Pancreas (tissue), 10 donors: ENCODE results near the gene TIAM1. TPM values are rescaled to one million over a fixed set of nuclear protein-coding genes. Genes with fewer than 3 reads are reported as not detected.

Source experiments
- ATAC-seq, 4 donors: fragments of 200-7000 bp; cut with Tn5 transposase; one replicate each; pipeline versions ENCODE4 v1.8.0 to v1.9.1; 2020; ENCODE audit warnings: mild to moderate bottlenecking in 4 of 4, moderate library complexity in 4 of 4
- DNase-seq, 6 donors: peaks; one replicate each; pipeline ENCODE4 v3.0.0-alpha.2; 2020
- FAIRE-seq: peaks from 2 replicates; lab custom pipeline; 2012; peaks lifted over from hg19 to GRCh38; lab: Jason Lieb, UNC
- H3K27ac ChIP-seq, 4 donors: fragments of 200-600 bp; sonication (generic); 1 replicate in 3 of 4; 2 replicates in 1 of 4; pipeline versions ENCODE4 v1.5.0 to v1.8.0; 2020
- H3K27me3 ChIP-seq, 4 donors: fragments of 200-600 bp; one replicate each; pipeline ENCODE4 v1.8.0; 2021
- H3K36me3 ChIP-seq, 3 donors: fragments of 200-600 bp; sonication (generic) in 1 of 3; one replicate each; pipeline versions ENCODE4 v1.5.0 to v1.8.0; 2020 to 2021
- H3K4me1 ChIP-seq, 3 donors: fragments of 200-600 bp; one replicate each; pipeline ENCODE4 v1.8.0; 2021
- H3K4me3 ChIP-seq, 4 donors: fragments of 200-600 bp; sonication (generic) in 2 of 4; one replicate each; pipeline versions ENCODE4 v1.5.0 to v1.8.0; 2020 to 2021
- H3K9me3 ChIP-seq, 4 donors: fragments of 200-600 bp; one replicate each; pipeline ENCODE4 v1.8.0; 2021
- CTCF ChIP-seq, 4 donors: fragments of 200-600 bp; sonication (generic) in 3 of 4; IDR thresholded peaks; one replicate each; pipeline versions ENCODE4 v1.5.0 to v1.8.0; 2021; ENCODE audit warnings: antibody characterized with exemption in 4 of 4
- WGBS, 2 donors: extraction: QIAGEN DNeasy Blood & Tissue Kit; methylation state at CpG; one replicate each; pipeline ENCODE4 v1.1.7; 2013; 5-methylcytosine and 5-hydroxymethylcytosine counted together
- intact Hi-C, 3 donors: fragments of 100-400 bp; cut with DNase I; formaldehyde crosslinking; loops; one replicate each; pipeline versions ENCODE4 v1.11.1 to v1.14.2; 2022
- polyA plus RNA-seq, 2 donors: library from polyadenylated mRNA; stranded (reverse); fragments of 200-250 nt; gene quantifications; one replicate each; pipeline ENCODE4 v1.2.3, GENCODE V29; 2013
- total RNA-seq, 6 donors: library from RNA; stranded (reverse); fragmentation: NEBNext Ultra II Directional in 4 of 6; extraction: Animal tissue kit (Norgen Biotek cat#: 25700) in 4 of 6; gene quantifications; one replicate each; pipeline versions ENCODE4 v1.2.1 to v1.2.4, GENCODE V29; 2021 to 2023
- donor health status: healthy with polysubstance abuse.
- donor health status: DM: no; HTN: no; CAD: no; lungs with moderate emphysema.
- donor health status: DM: no; HTN: no; CAD: no.
- donor health status: control.
- donor health status: control.
- donor health status: Bipolar disorder and iron deficiency.
- donor health status: DM: yes; HTN: yes; CAD: no.
- donor health status: DM: no; HTN: no; CAD: no.
- donor health status: DM: no; HTN: no; CAD: no.
- donor health status: DM: yes; HTN: yes; CAD: no.

Gene TIAM1
- total and polyA plus RNA-seq, 8 donors, result 1.7 to 7.7 (median 4.0) TPM

- intact Hi-C loops, result no loop called here
- TF ChIP-seq CTCF (IDR thresholded peaks at IDR 0.05), result no peak
- FAIRE-seq, result no peak
- DNase-seq, result no peak
- WGBS, 2 donors, result 63 to 70% methylated on average over 4 of the region's 4 CpGs
- Histone ChIP-seq H3K27me3 (no peaks in the 10 kb centered on the region), H3K27ac (no peak overlapping the region), H3K9me3 (no peaks in the 10 kb centered on the region), H3K4me3 (no peak overlapping the region), H3K36me3 (no peaks in the 10 kb centered on the region), H3K4me1 (no peaks in the 10 kb centered on the region)
- ATAC-seq, result no peak
These were observed 86.0 kb downstream of the TIAM1 start for GRCh38 chr21:31258073-31258472.

- ATAC-seq (no peak), FAIRE-seq (no peak), DNase-seq (no peak)
- Histone ChIP-seq H3K9me3 (no peaks in the 10 kb centered on the region), H3K27me3 (no peaks in the 10 kb centered on the region), H3K4me1 (no peaks in the 10 kb centered on the region), H3K36me3 (no peaks in the 10 kb centered on the region), H3K4me3 (no peak overlapping the region), H3K27ac (no peak overlapping the region)
- 54 to 65% methylated on average over 3 of the region's 3 CpGs for WGBS, 2 donors
- intact Hi-C loops, result no loop called here
- no peak for TF ChIP-seq CTCF (IDR thresholded peaks at IDR 0.05)
These were observed 86.8 kb downstream of the TIAM1 start for GRCh38 chr21:31257265-31257664.

GRCh38 chr21:31255896-31256295, 88.2 kb downstream of the TIAM1 start:
- DNase-seq, result no peak
- Histone ChIP-seq H3K9me3 (no peaks in the 10 kb centered on the region), H3K4me1 (no peaks in the 10 kb centered on the region), H3K27ac (no peak overlapping the region), H3K4me3 (no peak overlapping the region), H3K36me3 (no peaks in the 10 kb centered on the region), H3K27me3 (no peaks in the 10 kb centered on the region)
- no peak for FAIRE-seq
- ATAC-seq, result no peak
- WGBS, 2 donors, result 66 to 76% methylated on average over 2 of the region's 2 CpGs
- intact Hi-C loops, result no loop called here
- TF ChIP-seq CTCF (IDR thresholded peaks at IDR 0.05), result no peak

- H3K36me3 ChIP-seq, result no peaks in the 10 kb centered on the region
- WGBS, 2 donors, result 69 to 75% methylated on average over 4 of the region's 4 CpGs
- ATAC-seq (no peak), DNase-seq (no peak), FAIRE-seq (no peak)
- TF ChIP-seq CTCF (IDR thresholded peaks at IDR 0.05), result no peak
- no peak overlapping the region for H3K27ac ChIP-seq
- intact Hi-C loops, result no loop called here
- H3K27me3 ChIP-seq, result no peaks in the 10 kb centered on the region
- H3K4me3 ChIP-seq, result no peak overlapping the region
- no peaks in the 10 kb centered on the region for H3K4me1 ChIP-seq
- H3K9me3 ChIP-seq, result no peaks in the 10 kb centered on the region
These were observed 89.0 kb downstream of the TIAM1 start for GRCh38 chr21:31255036-31255435.

GRCh38 chr21:31254131-31254530, 89.9 kb downstream of the TIAM1 start:
- ATAC-seq, result no peak
- H3K4me1 ChIP-seq, result no peaks in the 10 kb centered on the region
- H3K4me3 ChIP-seq, result no peak overlapping the region
- WGBS, 2 donors, result 91 to 92% methylated on average over 2 of the region's 2 CpGs
- H3K36me3 ChIP-seq, result no peaks in the 10 kb centered on the region
- no peaks in the 10 kb centered on the region for H3K9me3 ChIP-seq
- no peak for TF ChIP-seq CTCF (IDR thresholded peaks at IDR 0.05)
- no peaks in the 10 kb centered on the region for H3K27me3 ChIP-seq
- FAIRE-seq, result no peak
- no peak overlapping the region for H3K27ac ChIP-seq
- intact Hi-C loops, result no loop called here
- no peak for DNase-seq
